D721Med (cell line): Measurements from ENCODE around the gene PTPRG.

ENCODE experiments used
- DNase-seq: peaks from one replicate; pipeline ENCODE4 v3.0.0; 2011; ENCODE audit warnings: low spot score; ENCODE audit not compliant: insufficient read length
- FAIRE-seq: peaks from 2 replicates; lab custom pipeline; 2011; peaks lifted over from hg19 to GRCh38; lab: Jason Lieb, UNC
- TF ChIP-seq, protein P1 (sequence below): IDR thresholded peaks from 2 replicates; pipeline ENCODE4 v1.5.1; 2012; ENCODE audit warnings: mild to moderate bottlenecking, control low read depth; ENCODE audit not compliant: insufficient read depth; ENCODE audit errors: missing control alignments

PTPRG gene

DNA sequence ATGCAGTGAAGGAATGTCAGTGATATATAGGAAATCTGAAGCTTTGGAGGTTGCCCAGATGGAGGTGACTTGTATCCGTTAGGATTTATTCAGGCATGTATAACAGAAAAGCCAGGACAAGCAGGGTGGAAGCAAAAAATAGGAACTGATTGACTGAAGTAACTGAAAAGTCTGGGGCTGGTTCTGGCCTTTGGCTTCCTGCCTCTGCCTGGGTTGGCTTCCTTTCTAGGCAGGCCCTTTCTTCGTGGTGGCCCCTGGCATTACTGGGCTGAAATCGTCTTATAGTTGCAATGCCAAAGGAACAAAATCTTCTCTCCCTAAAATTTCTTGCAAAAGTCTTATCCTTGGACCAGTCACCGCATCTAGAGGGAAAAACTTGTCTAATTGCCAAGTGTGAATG lies 386.1 kb downstream of the PTPRG start:
- DNase-seq = no peak
- TF ChIP-seq, protein P1, sequence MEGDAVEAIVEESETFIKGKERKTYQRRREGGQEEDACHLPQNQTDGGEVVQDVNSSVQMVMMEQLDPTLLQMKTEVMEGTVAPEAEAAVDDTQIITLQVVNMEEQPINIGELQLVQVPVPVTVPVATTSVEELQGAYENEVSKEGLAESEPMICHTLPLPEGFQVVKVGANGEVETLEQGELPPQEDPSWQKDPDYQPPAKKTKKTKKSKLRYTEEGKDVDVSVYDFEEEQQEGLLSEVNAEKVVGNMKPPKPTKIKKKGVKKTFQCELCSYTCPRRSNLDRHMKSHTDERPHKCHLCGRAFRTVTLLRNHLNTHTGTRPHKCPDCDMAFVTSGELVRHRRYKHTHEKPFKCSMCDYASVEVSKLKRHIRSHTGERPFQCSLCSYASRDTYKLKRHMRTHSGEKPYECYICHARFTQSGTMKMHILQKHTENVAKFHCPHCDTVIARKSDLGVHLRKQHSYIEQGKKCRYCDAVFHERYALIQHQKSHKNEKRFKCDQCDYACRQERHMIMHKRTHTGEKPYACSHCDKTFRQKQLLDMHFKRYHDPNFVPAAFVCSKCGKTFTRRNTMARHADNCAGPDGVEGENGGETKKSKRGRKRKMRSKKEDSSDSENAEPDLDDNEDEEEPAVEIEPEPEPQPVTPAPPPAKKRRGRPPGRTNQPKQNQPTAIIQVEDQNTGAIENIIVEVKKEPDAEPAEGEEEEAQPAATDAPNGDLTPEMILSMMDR = no peak
- no peak for FAIRE-seq

DNA sequence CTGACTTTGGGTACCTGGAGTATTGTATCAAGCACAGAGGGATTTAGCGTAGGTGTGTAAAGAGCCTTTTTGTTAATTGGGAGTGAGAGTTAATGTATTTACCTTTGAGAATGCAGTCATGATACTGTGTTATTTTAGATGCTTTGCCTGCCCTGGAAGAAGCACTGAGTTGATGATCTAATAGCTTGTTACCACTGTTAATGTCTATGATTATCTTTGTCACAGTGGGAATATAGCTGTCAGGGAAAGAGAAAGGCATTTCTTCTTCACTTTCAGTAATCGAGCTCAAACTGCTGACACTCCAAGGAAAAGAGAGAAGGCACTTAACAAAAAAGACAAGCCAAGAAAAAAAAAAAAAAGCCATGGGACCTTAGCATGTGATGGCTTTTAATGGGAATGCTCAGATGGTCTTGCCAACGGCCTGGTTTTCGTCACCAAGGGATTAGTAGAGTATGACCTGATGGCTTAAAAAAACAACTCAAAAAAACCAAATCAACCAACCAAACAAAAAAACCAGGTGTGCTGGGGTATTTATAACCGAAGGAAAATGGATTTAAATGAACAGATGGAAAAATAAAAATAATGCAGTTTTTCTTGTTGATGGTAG lies 387.4 kb downstream of the PTPRG start:
- FAIRE-seq (no peak), DNase-seq (no peak)
- TF ChIP-seq, protein P1 = no peak

DNA sequence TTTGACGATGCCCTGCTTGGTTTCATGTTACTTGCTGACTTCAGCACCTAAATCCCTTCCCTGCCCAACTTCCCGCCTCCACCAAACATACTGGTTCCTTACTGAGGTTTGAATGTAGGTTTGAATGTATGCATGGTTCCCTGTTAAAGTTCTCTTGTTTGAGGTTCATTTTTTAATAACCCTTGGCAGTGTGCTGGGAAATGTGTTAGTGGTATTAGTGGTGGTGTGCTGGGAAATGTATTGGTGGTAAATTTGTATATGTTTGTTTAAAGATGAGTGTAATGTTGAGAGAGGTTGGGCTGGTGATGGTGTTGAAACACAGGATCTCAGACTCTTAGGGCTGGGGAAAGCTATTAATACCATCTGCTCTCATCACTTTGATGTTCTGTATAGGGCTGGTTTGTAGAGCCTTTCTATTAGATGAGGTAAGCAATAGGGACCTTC lies 392.7 kb downstream of the PTPRG start:
- FAIRE-seq = no peak
- TF ChIP-seq, protein P1 = no peak
- DNase-seq = no peak

DNA sequence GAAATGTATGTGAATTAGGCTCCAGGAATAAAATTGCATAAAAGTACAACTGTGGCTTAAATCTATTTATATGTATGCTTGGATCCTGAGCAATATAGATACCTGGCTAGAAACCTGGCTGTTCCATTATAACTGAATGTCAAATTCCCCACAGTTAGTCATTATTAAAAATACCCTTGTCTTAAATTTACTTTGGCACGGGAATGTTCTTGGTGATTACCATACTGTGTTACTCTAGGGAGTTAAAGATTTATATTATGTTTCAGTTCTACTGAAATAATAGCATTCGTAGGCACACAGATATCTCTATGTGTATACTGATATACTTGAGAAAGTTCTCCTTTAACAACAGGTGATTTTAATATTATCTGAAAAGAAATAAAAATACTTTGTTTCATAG lies 394.1 kb downstream of the PTPRG start:
- FAIRE-seq = no peak
- DNase-seq = no peak
- TF ChIP-seq, protein P1 = no peak

DNA sequence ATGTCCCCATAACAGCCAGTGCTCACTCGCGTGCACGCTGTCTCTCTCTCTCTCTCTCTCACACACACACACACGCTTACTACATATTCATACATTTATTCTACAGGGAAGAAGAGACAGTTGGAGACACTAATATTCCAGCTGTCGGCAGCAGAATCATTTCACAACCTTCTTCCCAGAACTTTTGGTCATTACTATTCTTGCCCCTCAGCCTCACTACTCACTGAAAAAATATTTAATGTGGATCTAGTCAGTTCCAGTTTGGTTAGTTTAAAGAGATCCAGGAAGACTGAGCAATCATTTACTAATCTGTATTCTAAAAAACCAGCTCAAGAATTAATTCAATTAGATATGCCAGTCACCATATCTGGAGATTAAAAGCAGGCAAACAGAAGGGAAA lies 394.9 kb downstream of the PTPRG start:
- FAIRE-seq (no peak), DNase-seq (no peak)
- TF ChIP-seq, protein P1 = no peak

DNA sequence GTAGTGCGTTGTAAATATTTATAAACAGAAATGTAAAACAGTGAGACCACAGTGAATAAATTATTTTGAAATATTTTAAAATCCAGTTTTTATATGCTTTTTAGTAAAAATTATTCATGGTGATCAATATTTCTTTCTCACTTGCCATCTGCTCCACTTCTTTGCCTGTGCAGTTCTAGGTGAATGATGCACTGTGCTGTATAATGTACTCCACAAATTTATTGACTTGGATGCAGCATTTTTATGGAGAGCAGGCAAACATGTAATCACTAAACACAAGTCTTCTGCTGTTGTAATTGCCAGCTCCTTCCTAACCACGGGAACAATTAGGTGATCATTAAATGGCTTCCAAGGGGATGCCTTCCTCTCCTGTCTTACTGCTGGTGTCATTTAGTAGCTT lies 395.9 kb downstream of the PTPRG start:
- no peak for FAIRE-seq
- no peak for DNase-seq
- TF ChIP-seq, protein P1 = no peak

DNA sequence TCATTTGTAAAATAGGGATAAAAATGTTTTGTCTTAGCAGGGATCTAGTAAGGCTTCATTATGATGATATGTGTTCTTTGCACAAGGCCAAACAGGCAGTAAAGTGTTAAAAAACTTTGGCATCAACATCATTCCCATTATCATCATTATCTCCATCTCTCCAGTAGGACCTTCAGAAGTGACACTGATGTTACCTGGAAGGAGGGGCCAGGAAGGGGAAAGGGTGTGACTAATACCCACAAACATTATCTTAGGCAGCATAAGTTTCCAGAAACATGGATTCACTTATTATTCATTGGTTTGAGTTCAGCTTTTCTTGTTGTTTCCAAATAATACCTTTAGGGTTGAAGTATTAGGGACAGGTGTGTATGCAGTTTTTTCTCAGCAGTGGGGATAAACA lies 399.6 kb downstream of the PTPRG start:
- FAIRE-seq (no peak), DNase-seq (no peak)
- TF ChIP-seq, protein P1 = no peak
